MG63 (cell line): ENCODE measurements around the gene COL20A1. TPM values are rescaled to one million over a fixed set of nuclear protein-coding genes. Genes with fewer than 3 reads are reported as not detected.
"Not testable (repeated sequence)": the region's sequence is repeated elsewhere in the genome, so short reads cannot be mapped to it uniquely, and the experiment has no call there.

Experiments used
- DNase-seq: peaks from one replicate; pipeline ENCODE4 v3.0.0-alpha.2; 2020
- H3K27me3 ChIP-seq: fragments of 250-450 bp; sonication (Bioruptor Pico); 2 replicates; pipeline ENCODE4 v1.5.1; 2020; ENCODE audit warnings: mild to moderate bottlenecking, moderate library complexity
- H3K36me3 ChIP-seq: fragments of 250-450 bp; sonication (Bioruptor Pico); 2 replicates; pipeline ENCODE4 v1.5.1; 2020; ENCODE audit warnings: mild to moderate bottlenecking, moderate library complexity
- H3K4me3 ChIP-seq: fragments of 250-450 bp; sonication (Bioruptor Pico); 2 replicates; pipeline ENCODE4 v1.5.1; 2020; ENCODE audit warnings: mild to moderate bottlenecking, moderate library complexity
- H3K9me3 ChIP-seq: fragments of 250-450 bp; sonication (Bioruptor Pico); 2 replicates; pipeline ENCODE4 v1.5.1; 2020; ENCODE audit warnings: mild to moderate bottlenecking, moderate library complexity
- total RNA-seq: library from RNA; depleted of rRNA; stranded (reverse); fragments of >200 nt; shearing (Covaris generic); gene quantifications from 2 replicates; pipeline ENCODE4 v1.2.3, GENCODE V29; 2014; ENCODE audit warnings: low replicate concordance

Gene COL20A1
- total RNA-seq, 1 experiment from 2014 or later, result not detected

- Histone ChIP-seq H3K27me3 (peaks cover 3% of the 10 kb centered on the region; the same call in 1 of the 2 replicates), H3K9me3 (0 out of 2 replicates have a peak, but pooled peaks cover 2% of the 10 kb centered on the region), H3K4me3 (no peak overlapping the region), H3K36me3 (no peaks in the 10 kb centered on the region)
- DNase-seq, result no peak
These were observed 34.3 kb downstream of the COL20A1 start for GRCh38 chr20:63327231-63327745.

- Histone ChIP-seq H3K27me3 (no peaks in the 10 kb centered on the region; the same call in 1 of the 2 replicates), H3K36me3 (no peaks in the 10 kb centered on the region), H3K9me3 (0 out of 2 replicates have a peak, but pooled peaks cover 2% of the 10 kb centered on the region), H3K4me3 (no peak overlapping the region)
- no peak for DNase-seq
These were observed 35.2 kb downstream of the COL20A1 start for GRCh38 chr20:63328026-63328700.

- Histone ChIP-seq H3K9me3 (0 out of 2 replicates have a peak, but pooled peaks cover 2% of the 10 kb centered on the region), H3K36me3 (no peaks in the 10 kb centered on the region), H3K4me3 (no peak overlapping the region), H3K27me3 (no peaks in the 10 kb centered on the region; the same call in 1 of the 2 replicates)
- no peak for DNase-seq
These were observed 35.8 kb downstream of the COL20A1 start for GRCh38 chr20:63328718-63329275.

- peaks cover under 1% of the 10 kb centered on the region; the same call in 1 of the 2 replicates for H3K27me3 ChIP-seq
- no peak overlapping the region for H3K4me3 ChIP-seq
- 0 out of 2 replicates have a peak, but pooled peaks cover 2% of the 10 kb centered on the region for H3K9me3 ChIP-seq
- no peak for DNase-seq
- no peaks in the 10 kb centered on the region for H3K36me3 ChIP-seq
These were observed 36.5 kb downstream of the COL20A1 start for GRCh38 chr20:63329331-63330083.

- H3K9me3 ChIP-seq, result 0 out of 2 replicates have a peak, but pooled peaks cover 2% of the 10 kb centered on the region
- no peaks in the 10 kb centered on the region for H3K36me3 ChIP-seq
- H3K4me3 ChIP-seq, result no peak overlapping the region
- DNase-seq, result no peak
- H3K27me3 ChIP-seq, result peaks cover 3% of the 10 kb centered on the region; the same call in 1 of the 2 replicates
These were observed 37.2 kb downstream of the COL20A1 start for GRCh38 chr20:63330084-63330760.

- no peaks in the 10 kb centered on the region for H3K36me3 ChIP-seq
- H3K9me3 ChIP-seq, result 0 out of 2 replicates have a peak, but pooled peaks cover 2% of the 10 kb centered on the region
- H3K27me3 ChIP-seq, result peaks cover 7% of the 10 kb centered on the region
- H3K4me3 ChIP-seq, result no peak overlapping the region
- no peak for DNase-seq
These were observed 38.0 kb downstream of the COL20A1 start for GRCh38 chr20:63330940-63331339.

GRCh38 chr20:63331741-63332400, 38.9 kb downstream of the COL20A1 start:
- no peak overlapping the region for H3K4me3 ChIP-seq
- 0 out of 2 replicates have a peak, but pooled peaks cover 2% of the 10 kb centered on the region for H3K9me3 ChIP-seq
- peaks cover 12% of the 10 kb centered on the region for H3K27me3 ChIP-seq
- no peak for DNase-seq
- no peaks in the 10 kb centered on the region for H3K36me3 ChIP-seq

GRCh38 chr20:63332488-63333240, 39.7 kb downstream of the COL20A1 start:
- 0 out of 2 replicates have a peak, but pooled peaks cover 2% of the 10 kb centered on the region for H3K9me3 ChIP-seq
- no peak overlapping the region for H3K4me3 ChIP-seq
- H3K36me3 ChIP-seq, result no peaks in the 10 kb centered on the region
- peaks cover 18% of the 10 kb centered on the region for H3K27me3 ChIP-seq
- DNase-seq, result no peak

GRCh38 chr20:63333241-63333836, 40.4 kb downstream of the COL20A1 start:
- Histone ChIP-seq H3K36me3 (no peaks in the 10 kb centered on the region), H3K9me3 (0 out of 2 replicates have a peak, but pooled peaks cover 2% of the 10 kb centered on the region), H3K27me3 (peaks cover 25% of the 10 kb centered on the region), H3K4me3 (no peak overlapping the region)
- DNase-seq, result no peak

- no peak for DNase-seq
- no peak overlapping the region for H3K4me3 ChIP-seq
- H3K36me3 ChIP-seq, result no peaks in the 10 kb centered on the region
These were observed 41.4 kb downstream of the COL20A1 start for GRCh38 chr20:63334356-63334755.

GRCh38 chr20:63335060-63335459, 42.1 kb downstream of the COL20A1 start:
- H3K4me3 ChIP-seq, H3K9me3 ChIP-seq, H3K36me3 ChIP-seq, DNase-seq: not testable (repeated sequence)
- peaks cover 33% of the 10 kb centered on the region for H3K27me3 ChIP-seq

More at GRCh38 chr20:63334356-63334755, 41.4 kb downstream of the COL20A1 start:
- 0 out of 2 replicates have a peak, but pooled peaks cover 2% of the 10 kb centered on the region for H3K9me3 ChIP-seq
- H3K27me3 ChIP-seq, result peaks cover 33% of the 10 kb centered on the region

GRCh38 chr20:63335711-63336110, 42.7 kb downstream of the COL20A1 start:
- Histone ChIP-seq H3K36me3 (no peaks in the 10 kb centered on the region), H3K4me3 (no peak overlapping the region), H3K27me3 (peaks cover 34% of the 10 kb centered on the region), H3K9me3 (0 out of 2 replicates have a peak, but pooled peaks cover 2% of the 10 kb centered on the region)
- DNase-seq, result no peak

GRCh38 chr20:63336232-63336752, 43.3 kb downstream of the COL20A1 start:
- Histone ChIP-seq H3K9me3 (0 out of 2 replicates have a peak, but pooled peaks cover 2% of the 10 kb centered on the region), H3K4me3 (no peak overlapping the region), H3K27me3 (peaks cover 40% of the 10 kb centered on the region), H3K36me3 (no peaks in the 10 kb centered on the region)
- DNase-seq, result no peak

- no peak for DNase-seq
- peaks cover 56% of the 10 kb centered on the region for H3K27me3 ChIP-seq
- H3K9me3 ChIP-seq, result no peaks in the 10 kb centered on the region
These were observed 44.9 kb downstream of the COL20A1 start for GRCh38 chr20:63337786-63338420.

More at GRCh38 chr20:63337786-63338420, 44.9 kb downstream of the COL20A1 start:
- Histone ChIP-seq H3K4me3 (no peak overlapping the region), H3K36me3 (no peaks in the 10 kb centered on the region)
